OCI-LY7 (cell line): Measurements from ENCODE around the gene MECR. TPM values are rescaled to one million over a fixed set of nuclear protein-coding genes. Genes with fewer than 3 reads are reported as not detected.

Experiments used
- BruUV-seq: library from RNA; stranded (reverse); fragments of 400-500 nt; replicated peaks from 2 replicates; lab custom pipeline; 2021; lab: Mats Ljungman, UMichigan
- CTCF ChIA-PET: fragments of 300-600 bp; sonication (Branson Sonifier 250); formaldehyde crosslinking; loops from one replicate; lab custom pipeline; 2022; ENCODE audit warnings: antibody characterized with exemption; ENCODE audit not compliant: unreplicated experiment; lab: Charles Lee
- POLR2A ChIA-PET: fragments of 300-600 bp; sonication (Branson Sonifier 250); formaldehyde crosslinking; loops from one replicate; lab custom pipeline; 2022; ENCODE audit warnings: antibody characterized with exemption; lab: Charles Lee
- DNase-seq: peaks from one replicate; pipeline ENCODE4 v3.0.0-alpha.2; 2015; ENCODE audit warnings: low spot score
- H2AFZ ChIP-seq: fragments of 200-600 bp; sonication (generic), shearing (Covaris generic); 2 replicates; pipeline ENCODE4 v1.6.1; 2014; ENCODE audit warnings: mild to moderate bottlenecking, antibody characterized with exemption, low read length, moderate library complexity
- H3K27ac ChIP-seq: fragments of 200-600 bp; sonication (generic); 2 replicates; pipeline ENCODE4 v1.5.1; 2014; ENCODE audit warnings: mixed run types, low read depth, mild to moderate bottlenecking, moderate library complexity, low read length, inconsistent platforms; ENCODE audit not compliant: poor library complexity, severe bottlenecking
- H3K36me3 ChIP-seq: fragments of 200-600 bp; sonication (generic); 2 replicates; pipeline ENCODE4 v1.6.1; 2014; ENCODE audit warnings: mild to moderate bottlenecking, antibody characterized with exemption, low read length, moderate library complexity, mixed read lengths; ENCODE audit not compliant: insufficient read depth
- H3K4me1 ChIP-seq: fragments of 200-600 bp; sonication (generic); 2 replicates; pipeline ENCODE4 v1.5.1; 2014; ENCODE audit warnings: mild to moderate bottlenecking, low read length; ENCODE audit not compliant: insufficient read depth, poor library complexity, severe bottlenecking
- H3K4me2 ChIP-seq: fragments of 200-600 bp; sonication (generic); 2 replicates; pipeline ENCODE4 v1.6.1; 2014; ENCODE audit warnings: mild to moderate bottlenecking, low read length
- H3K4me3 ChIP-seq: fragments of 200-600 bp; sonication (generic); 2 replicates; pipeline ENCODE4 v1.5.1; 2014; ENCODE audit warnings: mild to moderate bottlenecking, low read depth, low read length; ENCODE audit not compliant: poor library complexity, severe bottlenecking
- H3K79me2 ChIP-seq: fragments of 200-600 bp; sonication (generic); 2 replicates; pipeline ENCODE4 v1.6.1; 2016; ENCODE audit warnings: low read depth, mild to moderate bottlenecking, low read length, moderate library complexity, mixed read lengths; ENCODE audit not compliant: insufficient read depth
- H3K9me2 ChIP-seq: fragments of 200-600 bp; sonication (generic); 2 replicates; pipeline ENCODE4 v1.6.1; 2016; ENCODE audit warnings: mild to moderate bottlenecking, low read length, mixed read lengths; ENCODE audit not compliant: insufficient read depth
- H3K9me3 ChIP-seq: fragments of 200-600 bp; sonication (generic); 2 replicates; pipeline ENCODE4 v1.6.1; 2014; ENCODE audit warnings: mild to moderate bottlenecking, mixed run types, low read length, mixed read lengths
- H4K20me1 ChIP-seq: fragments of 200-600 bp; sonication (generic); 2 replicates; pipeline ENCODE4 v1.6.1; 2014; ENCODE audit warnings: mild to moderate bottlenecking, antibody characterized with exemption, low read length, moderate library complexity, mixed read lengths; ENCODE audit not compliant: insufficient read depth
- CTCF ChIP-seq: fragments of 200-600 bp; sonication (generic); conservative IDR thresholded peaks from 2 replicates; pipeline ENCODE4 v1.5.1; 2014; ENCODE audit warnings: mild to moderate bottlenecking, antibody characterized with exemption, low read length, moderate library complexity, mixed read lengths
- EZH2phosphoT487 ChIP-seq: fragments of 200-600 bp; sonication (generic); IDR thresholded peaks from 2 replicates; pipeline ENCODE4 v1.6.1; 2018; ENCODE audit warnings: low read depth, borderline replicate concordance, mild to moderate bottlenecking, mixed run types, antibody characterized with exemption, low read length, moderate library complexity, mixed read lengths
- intact Hi-C: fragments of 100-400 bp; cut with micrococcal nuclease; formaldehyde crosslinking; loops from one replicate; pipeline ENCODE4 v1.10.0; 2022; ENCODE audit not compliant: unreplicated experiment
- total RNA-seq, 2 experiments: library from RNA; depleted of rRNA in 1 of 2; stranded (reverse); fragments of >200 nt in 1 of 2; shearing (Covaris generic) in 1 of 2; gene quantifications; 2 replicates each; pipeline ENCODE4 v1.2.3, GENCODE V29; 2014 to 2022

The MECR gene
- total RNA-seq, 2 experiments from 2014 or later: 33.3 to 33.5 TPM

GRCh38 chr1:29240986-29241385 is 10.3 kb upstream of the MECR start:
- DNase-seq: no peak
- intact Hi-C loops: no loop called here
- Histone ChIP-seq H3K4me3 (no peak overlapping the region), H3K27ac (no peak overlapping the region), H3K9me2 (no peaks in the 10 kb centered on the region), H3K36me3 (no peaks in the 10 kb centered on the region), H2AFZ (no peak overlapping the region), H3K4me1 (peaks cover 7% of the 10 kb centered on the region), H3K9me3 (no peaks in the 10 kb centered on the region), H3K4me2 (no peak overlapping the region), H4K20me1 (no peaks in the 10 kb centered on the region), H3K79me2 (no peaks in the 10 kb centered on the region)
- TF ChIP-seq CTCF: no peak
- TF ChIP-seq EZH2phosphoT487: no peak
- ChIA-PET CTCF (no interaction called here), POLR2A (no interaction called here)
- no TSS peak for BruUV-seq

DNA sequence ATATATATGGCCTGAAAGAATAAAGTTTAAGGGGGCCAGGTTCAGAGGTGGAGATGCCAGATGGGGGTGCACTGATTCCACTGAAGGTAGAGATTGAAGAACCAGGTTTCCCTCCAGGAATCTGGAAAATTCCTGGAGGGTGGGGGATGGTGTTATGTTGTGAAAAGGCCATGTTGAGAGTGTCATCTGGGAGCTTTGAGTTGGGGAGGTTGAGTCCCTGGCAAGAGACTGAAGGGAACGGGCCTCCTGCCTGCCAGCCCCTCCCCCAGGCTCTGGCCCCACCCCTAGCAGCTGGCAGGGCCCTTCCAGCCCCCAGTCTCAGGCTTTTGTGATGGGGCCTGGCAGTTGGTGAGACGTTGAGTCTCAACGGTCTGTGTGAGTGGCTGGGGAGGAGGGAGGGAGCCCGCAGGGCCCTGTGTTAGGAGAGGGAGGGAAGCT is 9.7 kb upstream of the MECR start:
- no peaks in the 10 kb centered on the region for H3K9me3 ChIP-seq
- ChIA-PET POLR2A (no interaction called here), CTCF (no interaction called here)
- no peak overlapping the region for H3K4me3 ChIP-seq
- no peak for DNase-seq
- TF ChIP-seq EZH2phosphoT487: no peak
- peak; percentile 60 for TF ChIP-seq CTCF
- H3K9me2 ChIP-seq: no peaks in the 10 kb centered on the region
- BruUV-seq: no TSS peak
- no peak overlapping the region for H2AFZ ChIP-seq
- H3K4me2 ChIP-seq: no peak overlapping the region
- no peak overlapping the region for H3K27ac ChIP-seq
- no peaks in the 10 kb centered on the region for H3K79me2 ChIP-seq
- intact Hi-C loops: no loop called here
- H4K20me1 ChIP-seq: no peaks in the 10 kb centered on the region
- no peaks in the 10 kb centered on the region for H3K36me3 ChIP-seq
- peaks cover 11% of the 10 kb centered on the region for H3K4me1 ChIP-seq

GRCh38 chr1:29239142-29239541 is 8.4 kb upstream of the MECR start:
- no peaks in the 10 kb centered on the region for H3K9me2 ChIP-seq
- no peak overlapping the region for H3K27ac ChIP-seq
- no peak for DNase-seq
- no TSS peak for BruUV-seq
- H3K9me3 ChIP-seq: no peaks in the 10 kb centered on the region
- TF ChIP-seq EZH2phosphoT487 (no peak), CTCF (no peak)
- no peak overlapping the region for H3K4me2 ChIP-seq
- intact Hi-C loops: loop anchor here (5.0 to 10.0 kb wide), 3 partner anchors 86 to 1468 kb away; no protein-coding TSS in a partner anchor
- H3K36me3 ChIP-seq: no peaks in the 10 kb centered on the region
- POLR2A ChIA-PET: no interaction called here
- no peak overlapping the region for H2AFZ ChIP-seq
- peaks cover 15% of the 10 kb centered on the region for H3K4me1 ChIP-seq
- H3K79me2 ChIP-seq: no peaks in the 10 kb centered on the region
- H3K4me3 ChIP-seq: no peak overlapping the region
- no peaks in the 10 kb centered on the region for H4K20me1 ChIP-seq
- CTCF ChIA-PET: no interaction called here
